GM23338 (cell line): ENCODE results near the gene AMPD3. TPM values are rescaled to one million over a fixed set of nuclear protein-coding genes. Genes with fewer than 3 reads are reported as not detected.

ENCODE experiments used
- ATAC-seq: fragments of 200-7000 bp; cut with Tn5 transposase; 3 replicates; pipeline ENCODE4 v1.9.1; 2020
- DNase-seq: peaks from one replicate; pipeline ENCODE4 v3.0.0-alpha.2; 2015; ENCODE audit warnings: low spot score
- H2AFZ ChIP-seq: fragments of 200-600 bp; sonication (generic); 2 replicates; pipeline ENCODE4 v1.8.0; 2016; ENCODE audit warnings: antibody characterized with exemption, mild to moderate bottlenecking, moderate library complexity
- H3F3A ChIP-seq: fragments of 200-600 bp; sonication (generic); replicated peaks from 2 replicates; pipeline ENCODE4 v1.8.0; 2017; ENCODE audit warnings: antibody characterized with exemption, mixed run types, low read depth
- H3K27ac ChIP-seq: fragments of 200-600 bp; sonication (generic); 2 replicates; pipeline ENCODE4 v1.6.1; 2016; ENCODE audit warnings: low read depth
- H3K27me3 ChIP-seq: fragments of 200-600 bp; sonication (generic); 2 replicates; pipeline ENCODE4 v1.8.0; 2016; ENCODE audit warnings: mild to moderate bottlenecking, mixed run types, moderate library complexity; ENCODE audit not compliant: insufficient read depth
- H3K36me3 ChIP-seq: fragments of 200-600 bp; sonication (generic); 2 replicates; pipeline ENCODE4 v1.8.0; 2016; ENCODE audit warnings: mild to moderate bottlenecking; ENCODE audit not compliant: insufficient read depth
- H3K4me1 ChIP-seq: fragments of 200-600 bp; sonication (generic); 2 replicates; pipeline ENCODE4 v1.8.0; 2016; ENCODE audit warnings: mild to moderate bottlenecking, moderate library complexity; ENCODE audit not compliant: insufficient read depth
- H3K4me2 ChIP-seq: fragments of 200-600 bp; sonication (generic); 2 replicates; pipeline ENCODE4 v1.7.1; 2017; ENCODE audit warnings: mixed run types
- H3K4me3 ChIP-seq: fragments of 200-600 bp; sonication (generic); 2 replicates; pipeline ENCODE4 v1.6.1; 2016; ENCODE audit warnings: mixed run types
- H3K79me2 ChIP-seq: fragments of 200-600 bp; sonication (generic); replicated peaks from 2 replicates; pipeline ENCODE4 v1.8.0; 2017; ENCODE audit warnings: mild to moderate bottlenecking; ENCODE audit not compliant: insufficient read depth
- H3K9me2 ChIP-seq: fragments of 200-600 bp; sonication (generic); 2 replicates; pipeline ENCODE4 v1.8.0; 2017; ENCODE audit not compliant: insufficient read depth
- H4K20me1 ChIP-seq: fragments of 200-600 bp; sonication (generic); replicated peaks from 2 replicates; pipeline ENCODE4 v1.8.0; 2017; ENCODE audit warnings: mild to moderate bottlenecking; ENCODE audit not compliant: insufficient read depth
- H3K27ac Mint-ChIP-seq: 2 replicates; pipeline ENCODE4 v1.8.0; 2020; ENCODE audit warnings: inconsistent platforms, mild to moderate bottlenecking, moderate library complexity, mixed read lengths
- H3K27me3 Mint-ChIP-seq: 3 replicates; pipeline ENCODE4 v1.8.0; 2022; ENCODE audit warnings: low read depth, mild to moderate bottlenecking, moderate library complexity, mixed read lengths, inconsistent platforms; ENCODE audit not compliant: insufficient read depth, poor library complexity
- H3K36me3 Mint-ChIP-seq: 3 replicates; pipeline ENCODE4 v1.8.0; 2021; ENCODE audit warnings: low read depth, mild to moderate bottlenecking, inconsistent platforms, moderate library complexity, mixed read lengths
- H3K4me1 Mint-ChIP-seq: 3 replicates; pipeline ENCODE4 v1.8.0; 2020; ENCODE audit warnings: mild to moderate bottlenecking, inconsistent platforms, mixed read lengths
- H3K4me3 Mint-ChIP-seq: 3 replicates; pipeline ENCODE4 v1.8.0; 2021; ENCODE audit warnings: moderate library complexity, mild to moderate bottlenecking, inconsistent platforms, mixed read lengths
- H3K9me3 Mint-ChIP-seq: 3 replicates; pipeline ENCODE4 v1.8.0; 2020; ENCODE audit warnings: moderate library complexity, mild to moderate bottlenecking, inconsistent platforms, mixed read lengths
- CREB1 ChIP-seq: fragments of 250-450 bp; sonication (Bioruptor Pico); IDR thresholded peaks from 2 replicates; pipeline ENCODE4 v1.5.0; 2020; ENCODE audit warnings: low read depth, mild to moderate bottlenecking, moderate library complexity
- EZH2 ChIP-seq: fragments of 200-600 bp; sonication (generic); IDR thresholded peaks from one replicate; pipeline ENCODE4 v1.8.0; 2017; ENCODE audit warnings: antibody characterized with exemption, mild to moderate bottlenecking, low read depth; ENCODE audit not compliant: unreplicated experiment
- EZH2phosphoT487 ChIP-seq: fragments of 200-600 bp; sonication (generic); IDR thresholded peaks from one replicate; pipeline ENCODE4 v1.8.1; 2018; ENCODE audit warnings: antibody characterized with exemption; ENCODE audit not compliant: unreplicated experiment
- JUNB ChIP-seq: IDR thresholded peaks from one replicate; pipeline ENCODE4 v1.6.1; 2016; ENCODE audit warnings: antibody characterized with exemption; ENCODE audit not compliant: unreplicated experiment
- NANOG ChIP-seq: IDR thresholded peaks from 2 replicates; pipeline ENCODE4 v1.6.1; 2016; ENCODE audit warnings: antibody characterized with exemption, borderline replicate concordance
- POLR2AphosphoS5 ChIP-seq: IDR thresholded peaks from 2 replicates; pipeline ENCODE4 v1.6.1; 2016; ENCODE audit warnings: antibody characterized with exemption, low read depth
- STAT1 ChIP-seq: IDR thresholded peaks from one replicate; pipeline ENCODE4 v1.6.1; 2016; ENCODE audit warnings: antibody characterized with exemption; ENCODE audit not compliant: unreplicated experiment
- ZNF114 ChIP-seq: fragments of 250-450 bp; sonication (Bioruptor Pico); IDR thresholded peaks from 2 replicates; pipeline ENCODE4 v1.5.0; 2020; ENCODE audit warnings: mild to moderate bottlenecking, moderate library complexity
- ZNF331 ChIP-seq: fragments of 250-450 bp; sonication (Bioruptor Pico); IDR thresholded peaks from 2 replicates; pipeline ENCODE4 v1.5.0; 2020; ENCODE audit warnings: low read depth, mild to moderate bottlenecking, moderate library complexity
- polyA plus RNA-seq: library from polyadenylated mRNA; unstranded; fragments of >200 nt; fragmentation: Nextera tagmentation; extraction: Ambion mirVana; gene quantifications from 2 replicates; pipeline ENCODE4 v1.2.1, GENCODE V29; 2016
- total RNA-seq: library from RNA; depleted of rRNA; stranded (reverse); fragments of >200 nt; shearing (Covaris generic); gene quantifications from 2 replicates; pipeline ENCODE4 v1.2.3, GENCODE V29; 2014
- TF ChIP-seq, protein P1 (sequence below): fragments of 250-450 bp; sonication (Bioruptor Pico); IDR thresholded peaks from 2 replicates; pipeline ENCODE4 v1.5.0; 2020; ENCODE audit warnings: mild to moderate bottlenecking, moderate library complexity
- TF ChIP-seq, protein P2 (sequence below), 2 experiments: fragments of 200-600 bp in 1 of 2; sonication (generic) in 1 of 2; conservative IDR thresholded peaks; 2 replicates each; pipeline versions ENCODE4 v1.5.1 to v1.6.1; 2016 to 2017; ENCODE audit warnings: antibody characterized with exemption in 2 of 2, low read depth in 2 of 2, mild to moderate bottlenecking in 2 of 2, moderate library complexity in 1 of 2
- TF ChIP-seq, protein P3 (sequence below): IDR thresholded peaks from 2 replicates; pipeline ENCODE4 v1.6.1; 2016; ENCODE audit warnings: antibody characterized with exemption
- TF ChIP-seq, protein P4 (sequence below): IDR thresholded peaks from one replicate; pipeline ENCODE4 v1.6.1; 2018; ENCODE audit warnings: antibody characterized with exemption; ENCODE audit not compliant: unreplicated experiment

Gene AMPD3
- total and polyA plus RNA-seq, 2 experiments from 2014 or later = 1.6 to 2.1 TPM

DNA sequence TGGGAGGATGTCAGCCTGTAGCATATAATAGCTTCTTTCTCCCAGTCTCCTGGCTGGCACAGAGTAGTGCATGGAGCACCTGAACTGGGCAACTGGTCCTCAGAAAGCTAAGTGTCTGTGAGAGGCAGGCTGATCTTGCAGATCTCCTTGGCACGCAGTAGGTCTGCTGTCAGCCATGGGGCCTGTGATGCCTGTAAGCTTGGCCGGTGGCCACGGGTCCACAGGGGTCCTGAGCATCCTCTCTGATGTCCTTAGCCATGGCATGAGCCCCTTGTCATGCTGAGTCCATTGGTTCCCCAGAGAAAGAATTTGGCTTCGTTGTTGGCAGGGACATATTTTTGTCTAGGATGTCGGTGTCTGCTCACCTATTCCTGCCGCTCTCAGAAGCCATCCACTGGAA is 25.0 kb downstream of the AMPD3 start (continued):
- TF ChIP-seq, protein P1, sequence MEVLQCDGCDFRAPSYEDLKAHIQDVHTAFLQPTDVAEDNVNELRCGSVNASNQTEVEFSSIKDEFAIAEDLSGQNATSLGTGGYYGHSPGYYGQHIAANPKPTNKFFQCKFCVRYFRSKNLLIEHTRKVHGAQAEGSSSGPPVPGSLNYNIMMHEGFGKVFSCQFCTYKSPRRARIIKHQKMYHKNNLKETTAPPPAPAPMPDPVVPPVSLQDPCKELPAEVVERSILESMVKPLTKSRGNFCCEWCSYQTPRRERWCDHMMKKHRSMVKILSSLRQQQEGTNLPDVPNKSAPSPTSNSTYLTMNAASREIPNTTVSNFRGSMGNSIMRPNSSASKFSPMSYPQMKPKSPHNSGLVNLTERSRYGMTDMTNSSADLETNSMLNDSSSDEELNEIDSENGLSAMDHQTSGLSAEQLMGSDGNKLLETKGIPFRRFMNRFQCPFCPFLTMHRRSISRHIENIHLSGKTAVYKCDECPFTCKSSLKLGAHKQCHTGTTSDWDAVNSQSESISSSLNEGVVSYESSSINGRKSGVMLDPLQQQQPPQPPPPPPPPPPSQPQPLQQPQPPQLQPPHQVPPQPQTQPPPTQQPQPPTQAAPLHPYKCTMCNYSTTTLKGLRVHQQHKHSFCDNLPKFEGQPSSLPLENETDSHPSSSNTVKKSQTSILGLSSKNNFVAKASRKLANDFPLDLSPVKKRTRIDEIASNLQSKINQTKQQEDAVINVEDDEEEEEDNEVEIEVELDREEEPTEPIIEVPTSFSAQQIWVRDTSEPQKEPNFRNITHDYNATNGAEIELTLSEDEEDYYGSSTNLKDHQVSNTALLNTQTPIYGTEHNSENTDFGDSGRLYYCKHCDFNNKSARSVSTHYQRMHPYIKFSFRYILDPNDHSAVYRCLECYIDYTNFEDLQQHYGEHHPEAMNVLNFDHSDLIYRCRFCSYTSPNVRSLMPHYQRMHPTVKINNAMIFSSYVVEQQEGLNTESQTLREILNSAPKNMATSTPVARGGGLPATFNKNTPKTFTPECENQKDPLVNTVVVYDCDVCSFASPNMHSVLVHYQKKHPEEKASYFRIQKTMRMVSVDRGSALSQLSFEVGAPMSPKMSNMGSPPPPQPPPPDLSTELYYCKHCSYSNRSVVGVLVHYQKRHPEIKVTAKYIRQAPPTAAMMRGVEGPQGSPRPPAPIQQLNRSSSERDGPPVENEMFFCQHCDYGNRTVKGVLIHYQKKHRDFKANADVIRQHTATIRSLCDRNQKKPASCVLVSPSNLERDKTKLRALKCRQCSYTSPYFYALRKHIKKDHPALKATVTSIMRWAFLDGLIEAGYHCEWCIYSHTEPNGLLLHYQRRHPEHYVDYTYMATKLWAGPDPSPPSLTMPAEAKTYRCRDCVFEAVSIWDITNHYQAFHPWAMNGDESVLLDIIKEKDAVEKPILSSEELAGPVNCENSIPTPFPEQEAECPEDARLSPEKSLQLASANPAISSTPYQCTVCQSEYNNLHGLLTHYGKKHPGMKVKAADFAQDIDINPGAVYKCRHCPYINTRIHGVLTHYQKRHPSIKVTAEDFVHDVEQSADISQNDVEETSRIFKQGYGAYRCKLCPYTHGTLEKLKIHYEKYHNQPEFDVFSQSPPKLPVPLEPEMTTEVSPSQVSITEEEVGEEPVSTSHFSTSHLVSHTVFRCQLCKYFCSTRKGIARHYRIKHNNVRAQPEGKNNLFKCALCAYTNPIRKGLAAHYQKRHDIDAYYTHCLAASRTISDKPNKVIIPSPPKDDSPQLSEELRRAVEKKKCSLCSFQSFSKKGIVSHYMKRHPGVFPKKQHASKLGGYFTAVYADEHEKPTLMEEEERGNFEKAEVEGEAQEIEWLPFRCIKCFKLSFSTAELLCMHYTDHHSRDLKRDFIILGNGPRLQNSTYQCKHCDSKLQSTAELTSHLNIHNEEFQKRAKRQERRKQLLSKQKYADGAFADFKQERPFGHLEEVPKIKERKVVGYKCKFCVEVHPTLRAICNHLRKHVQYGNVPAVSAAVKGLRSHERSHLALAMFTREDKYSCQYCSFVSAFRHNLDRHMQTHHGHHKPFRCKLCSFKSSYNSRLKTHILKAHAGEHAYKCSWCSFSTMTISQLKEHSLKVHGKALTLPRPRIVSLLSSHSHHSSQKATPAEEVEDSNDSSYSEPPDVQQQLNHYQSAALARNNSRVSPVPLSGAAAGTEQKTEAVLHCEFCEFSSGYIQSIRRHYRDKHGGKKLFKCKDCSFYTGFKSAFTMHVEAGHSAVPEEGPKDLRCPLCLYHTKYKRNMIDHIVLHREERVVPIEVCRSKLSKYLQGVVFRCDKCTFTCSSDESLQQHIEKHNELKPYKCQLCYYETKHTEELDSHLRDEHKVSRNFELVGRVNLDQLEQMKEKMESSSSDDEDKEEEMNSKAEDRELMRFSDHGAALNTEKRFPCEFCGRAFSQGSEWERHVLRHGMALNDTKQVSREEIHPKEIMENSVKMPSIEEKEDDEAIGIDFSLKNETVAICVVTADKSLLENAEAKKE (CRISPR knock-in tag) = no peak
- TF ChIP-seq ZNF114 (CRISPR knock-in tag) (no peak), POLR2AphosphoS5 (no peak)

DNA sequence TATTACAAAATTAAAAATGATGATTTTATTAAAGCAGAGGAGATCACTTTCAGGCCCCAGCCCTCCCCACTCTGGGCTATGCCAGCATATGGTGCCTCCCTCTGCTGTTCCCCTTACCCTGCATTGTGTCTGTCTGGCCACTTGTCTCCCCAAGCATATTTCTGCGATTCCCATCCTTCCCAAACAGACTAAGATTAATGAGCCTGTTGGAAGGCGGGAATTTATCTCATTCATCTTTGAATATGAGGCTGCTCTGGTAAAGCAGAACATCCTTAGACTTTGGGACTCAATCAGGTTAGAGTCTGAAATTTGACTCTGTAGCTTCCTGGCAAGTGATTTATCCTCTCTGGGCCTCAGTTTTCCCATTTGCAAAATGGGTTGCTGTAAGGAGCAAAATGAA is 25.7 kb downstream of the AMPD3 start:
- Histone ChIP-seq H3K4me3 (no peak overlapping the region), H4K20me1 (no peaks in the 10 kb centered on the region), H3K4me1 (no peaks in the 10 kb centered on the region), H3K9me2 (no peaks in the 10 kb centered on the region), H3K27ac (no peak overlapping the region), H3F3A (no peaks in the 10 kb centered on the region), H3K79me2 (no peaks in the 10 kb centered on the region), H3K4me2 (no peak overlapping the region), H3K36me3 (no peaks in the 10 kb centered on the region), H3K27me3 (no peaks in the 10 kb centered on the region), H2AFZ (no peak overlapping the region)
- H3K36me3 Mint-ChIP-seq = no peaks in the 10 kb centered on the region
- no peak overlapping the region for H3K4me3 Mint-ChIP-seq
- H3K27ac Mint-ChIP-seq = no peak overlapping the region
- no peaks in the 10 kb centered on the region for H3K9me3 Mint-ChIP-seq
- H3K27me3 Mint-ChIP-seq = no peaks in the 10 kb centered on the region
- no peak for DNase-seq
- no peak for ATAC-seq
- no peaks in the 10 kb centered on the region for H3K4me1 Mint-ChIP-seq
- TF ChIP-seq NANOG (no peak), ZNF114 (CRISPR knock-in tag) (no peak), EZH2 (no peak), POLR2AphosphoS5 (no peak), STAT1 (no peak), JUNB (no peak), CREB1 (no peak), EZH2phosphoT487 (no peak), ZNF331 (CRISPR knock-in tag) (no peak)
- TF ChIP-seq, protein P2, sequence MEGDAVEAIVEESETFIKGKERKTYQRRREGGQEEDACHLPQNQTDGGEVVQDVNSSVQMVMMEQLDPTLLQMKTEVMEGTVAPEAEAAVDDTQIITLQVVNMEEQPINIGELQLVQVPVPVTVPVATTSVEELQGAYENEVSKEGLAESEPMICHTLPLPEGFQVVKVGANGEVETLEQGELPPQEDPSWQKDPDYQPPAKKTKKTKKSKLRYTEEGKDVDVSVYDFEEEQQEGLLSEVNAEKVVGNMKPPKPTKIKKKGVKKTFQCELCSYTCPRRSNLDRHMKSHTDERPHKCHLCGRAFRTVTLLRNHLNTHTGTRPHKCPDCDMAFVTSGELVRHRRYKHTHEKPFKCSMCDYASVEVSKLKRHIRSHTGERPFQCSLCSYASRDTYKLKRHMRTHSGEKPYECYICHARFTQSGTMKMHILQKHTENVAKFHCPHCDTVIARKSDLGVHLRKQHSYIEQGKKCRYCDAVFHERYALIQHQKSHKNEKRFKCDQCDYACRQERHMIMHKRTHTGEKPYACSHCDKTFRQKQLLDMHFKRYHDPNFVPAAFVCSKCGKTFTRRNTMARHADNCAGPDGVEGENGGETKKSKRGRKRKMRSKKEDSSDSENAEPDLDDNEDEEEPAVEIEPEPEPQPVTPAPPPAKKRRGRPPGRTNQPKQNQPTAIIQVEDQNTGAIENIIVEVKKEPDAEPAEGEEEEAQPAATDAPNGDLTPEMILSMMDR (conservative IDR thresholded peaks at IDR 0.05; ENCODE audit: low read depth in 2 of 2) = no peak
- TF ChIP-seq, protein P3, sequence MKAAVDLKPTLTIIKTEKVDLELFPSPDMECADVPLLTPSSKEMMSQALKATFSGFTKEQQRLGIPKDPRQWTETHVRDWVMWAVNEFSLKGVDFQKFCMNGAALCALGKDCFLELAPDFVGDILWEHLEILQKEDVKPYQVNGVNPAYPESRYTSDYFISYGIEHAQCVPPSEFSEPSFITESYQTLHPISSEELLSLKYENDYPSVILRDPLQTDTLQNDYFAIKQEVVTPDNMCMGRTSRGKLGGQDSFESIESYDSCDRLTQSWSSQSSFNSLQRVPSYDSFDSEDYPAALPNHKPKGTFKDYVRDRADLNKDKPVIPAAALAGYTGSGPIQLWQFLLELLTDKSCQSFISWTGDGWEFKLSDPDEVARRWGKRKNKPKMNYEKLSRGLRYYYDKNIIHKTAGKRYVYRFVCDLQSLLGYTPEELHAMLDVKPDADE = no peak
- TF ChIP-seq, protein P4, sequence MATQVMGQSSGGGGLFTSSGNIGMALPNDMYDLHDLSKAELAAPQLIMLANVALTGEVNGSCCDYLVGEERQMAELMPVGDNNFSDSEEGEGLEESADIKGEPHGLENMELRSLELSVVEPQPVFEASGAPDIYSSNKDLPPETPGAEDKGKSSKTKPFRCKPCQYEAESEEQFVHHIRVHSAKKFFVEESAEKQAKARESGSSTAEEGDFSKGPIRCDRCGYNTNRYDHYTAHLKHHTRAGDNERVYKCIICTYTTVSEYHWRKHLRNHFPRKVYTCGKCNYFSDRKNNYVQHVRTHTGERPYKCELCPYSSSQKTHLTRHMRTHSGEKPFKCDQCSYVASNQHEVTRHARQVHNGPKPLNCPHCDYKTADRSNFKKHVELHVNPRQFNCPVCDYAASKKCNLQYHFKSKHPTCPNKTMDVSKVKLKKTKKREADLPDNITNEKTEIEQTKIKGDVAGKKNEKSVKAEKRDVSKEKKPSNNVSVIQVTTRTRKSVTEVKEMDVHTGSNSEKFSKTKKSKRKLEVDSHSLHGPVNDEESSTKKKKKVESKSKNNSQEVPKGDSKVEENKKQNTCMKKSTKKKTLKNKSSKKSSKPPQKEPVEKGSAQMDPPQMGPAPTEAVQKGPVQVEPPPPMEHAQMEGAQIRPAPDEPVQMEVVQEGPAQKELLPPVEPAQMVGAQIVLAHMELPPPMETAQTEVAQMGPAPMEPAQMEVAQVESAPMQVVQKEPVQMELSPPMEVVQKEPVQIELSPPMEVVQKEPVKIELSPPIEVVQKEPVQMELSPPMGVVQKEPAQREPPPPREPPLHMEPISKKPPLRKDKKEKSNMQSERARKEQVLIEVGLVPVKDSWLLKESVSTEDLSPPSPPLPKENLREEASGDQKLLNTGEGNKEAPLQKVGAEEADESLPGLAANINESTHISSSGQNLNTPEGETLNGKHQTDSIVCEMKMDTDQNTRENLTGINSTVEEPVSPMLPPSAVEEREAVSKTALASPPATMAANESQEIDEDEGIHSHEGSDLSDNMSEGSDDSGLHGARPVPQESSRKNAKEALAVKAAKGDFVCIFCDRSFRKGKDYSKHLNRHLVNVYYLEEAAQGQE = no peak
